HG03108 (cell line): Measurements from ENCODE around the gene SCG5.

ENCODE experiments used
- ATAC-seq: cut with Tn5 transposase; IDR thresholded peaks from one replicate; pipeline ENCODE4 v1.9.1; 2021; ENCODE audit warnings: moderate library complexity; ENCODE audit not compliant: unreplicated experiment

SCG5 gene

GRCh38 chr15:32690941-32691688 lies 49.6 kb downstream of the SCG5 start:
- ATAC-seq: no peak

DNA sequence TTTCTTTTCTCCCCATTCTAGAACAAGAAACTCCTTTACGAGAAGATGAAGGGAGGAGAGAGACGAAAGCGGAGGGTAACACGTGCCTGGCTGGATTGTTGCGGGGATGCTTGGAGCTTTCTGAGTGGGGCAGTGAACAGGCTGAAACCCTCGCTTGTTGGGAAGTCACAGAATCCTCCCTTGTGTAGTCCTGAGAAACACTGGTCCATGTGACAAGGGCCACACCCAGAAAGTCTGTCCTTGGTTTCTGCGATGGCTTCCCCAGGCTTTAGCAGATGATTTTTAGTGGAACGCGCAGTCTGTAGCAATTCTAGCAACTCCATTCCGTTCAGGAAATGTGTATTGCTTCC lies 50.2 kb downstream of the SCG5 start:
- ATAC-seq: no peak

DNA sequence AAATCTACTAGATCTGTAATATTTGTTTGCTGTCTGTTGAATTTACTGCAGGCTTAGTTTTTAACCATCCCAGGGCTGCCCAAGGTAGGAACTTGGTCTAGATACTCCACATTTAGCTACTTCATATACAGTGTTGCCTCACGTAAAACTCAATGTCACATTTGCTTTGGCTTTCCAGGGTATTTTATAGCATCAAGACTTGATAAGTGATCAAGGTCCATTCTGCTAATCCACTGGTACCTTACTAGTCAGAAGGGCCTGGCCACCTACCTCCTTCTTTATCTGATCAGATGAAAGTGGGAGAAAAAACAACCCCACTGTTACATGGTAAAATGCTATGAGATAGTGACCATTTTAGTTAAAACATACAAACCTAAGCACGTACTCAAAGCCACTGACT lies 50.8 kb downstream of the SCG5 start:
- no peak for ATAC-seq

- ATAC-seq: no peak
These were observed 52.9 kb downstream of the SCG5 start for GRCh38 chr15:32694222-32694983.

GRCh38 chr15:32698773-32699390 lies 57.4 kb downstream of the SCG5 start:
- ATAC-seq: no peak

DNA sequence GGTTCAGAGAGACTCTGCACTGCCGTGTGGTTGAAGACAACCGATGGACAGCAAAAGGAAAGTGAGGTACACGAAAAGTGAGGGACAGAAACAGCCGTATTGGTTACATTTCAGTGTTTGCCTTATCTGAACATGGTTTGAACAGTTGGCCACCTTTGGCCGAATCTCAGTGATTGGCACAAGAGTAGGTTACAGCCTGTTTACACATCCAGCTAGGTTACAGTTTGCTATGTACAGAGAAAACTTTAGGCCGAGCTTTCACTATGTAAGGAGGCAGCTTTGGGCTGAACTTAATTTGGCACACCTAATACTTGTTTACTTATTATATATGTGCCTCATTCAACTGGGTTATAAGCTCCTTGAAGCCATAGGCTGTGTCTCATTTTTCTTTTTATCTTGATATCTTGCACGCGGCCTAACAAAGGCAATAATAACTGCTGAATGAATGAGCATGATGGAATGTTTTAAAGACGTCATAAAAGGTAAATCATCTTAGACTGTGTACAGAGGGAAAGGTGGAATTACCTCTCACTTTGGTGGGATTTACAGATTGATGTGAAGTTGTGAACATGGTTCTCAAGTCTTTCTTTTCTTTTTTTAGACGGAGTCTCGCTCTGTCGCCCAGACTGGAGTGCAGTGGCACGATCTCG lies 59.1 kb downstream of the SCG5 start:
- no peak for ATAC-seq

DNA sequence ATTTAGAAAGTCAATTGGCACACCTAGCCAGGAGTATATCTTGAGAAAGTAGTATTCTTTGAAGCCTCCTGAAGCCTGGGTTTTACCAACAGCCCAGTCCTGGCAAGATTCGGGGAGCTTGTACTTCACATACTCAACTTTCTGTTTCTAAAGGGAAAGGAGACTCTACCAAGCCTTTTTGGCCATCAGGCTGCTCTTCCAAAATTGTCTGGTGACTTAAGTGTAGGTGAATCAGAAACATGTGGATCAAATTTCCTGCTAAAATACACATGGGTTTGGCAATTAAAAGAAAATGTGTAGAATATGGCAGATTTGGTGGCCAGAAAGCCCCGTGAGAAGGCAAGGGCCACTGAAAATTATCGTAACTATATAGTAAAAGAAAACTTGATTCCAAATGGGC lies 60.4 kb downstream of the SCG5 start:
- no peak for ATAC-seq

GRCh38 chr15:32704395-32704981 lies 63.0 kb downstream of the SCG5 start:
- no peak for ATAC-seq

GRCh38 chr15:32705446-32705845 lies 63.9 kb downstream of the SCG5 start:
- ATAC-seq: no peak

DNA sequence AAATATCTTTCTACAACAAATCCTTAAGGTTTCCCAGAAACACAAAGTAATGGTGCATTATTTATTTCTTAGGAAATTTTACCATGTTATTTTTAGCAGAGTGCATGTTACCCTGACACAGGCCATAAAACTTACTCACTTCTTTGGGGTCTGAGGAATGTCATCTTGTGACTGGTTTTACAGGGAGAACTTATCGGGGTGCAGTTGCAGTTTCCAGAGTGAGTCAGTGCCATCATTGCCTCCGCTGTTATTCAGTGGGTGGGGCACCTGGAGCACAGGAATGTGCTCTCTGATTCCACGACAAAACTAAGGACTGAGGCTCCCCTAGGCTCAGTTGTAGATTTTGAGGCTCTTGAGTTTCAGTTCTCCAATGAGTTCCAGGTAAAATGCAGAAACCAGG lies 65.2 kb downstream of the SCG5 start:
- no peak for ATAC-seq

DNA sequence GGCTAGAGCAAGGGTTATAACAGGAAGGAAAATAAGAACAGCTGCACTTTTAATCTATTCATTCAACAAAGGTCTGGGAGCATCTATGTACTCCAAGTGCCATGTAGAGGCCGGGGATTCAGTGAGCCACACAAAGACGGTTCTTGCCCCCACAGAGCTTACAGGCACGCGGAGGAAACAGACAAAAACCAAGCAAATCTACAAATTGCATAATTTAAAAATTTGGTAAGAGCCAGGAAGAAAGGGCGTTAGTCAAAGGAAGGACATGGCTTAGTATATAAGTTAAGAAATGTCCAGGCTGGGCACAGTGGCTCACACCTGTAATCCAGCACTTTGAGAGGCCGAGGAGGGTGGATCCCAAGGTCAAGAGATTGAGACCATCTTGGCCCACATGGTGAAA lies 65.9 kb downstream of the SCG5 start:
- no peak for ATAC-seq

GRCh38 chr15:32709295-32710033 lies 68.0 kb downstream of the SCG5 start:
- no peak for ATAC-seq

DNA sequence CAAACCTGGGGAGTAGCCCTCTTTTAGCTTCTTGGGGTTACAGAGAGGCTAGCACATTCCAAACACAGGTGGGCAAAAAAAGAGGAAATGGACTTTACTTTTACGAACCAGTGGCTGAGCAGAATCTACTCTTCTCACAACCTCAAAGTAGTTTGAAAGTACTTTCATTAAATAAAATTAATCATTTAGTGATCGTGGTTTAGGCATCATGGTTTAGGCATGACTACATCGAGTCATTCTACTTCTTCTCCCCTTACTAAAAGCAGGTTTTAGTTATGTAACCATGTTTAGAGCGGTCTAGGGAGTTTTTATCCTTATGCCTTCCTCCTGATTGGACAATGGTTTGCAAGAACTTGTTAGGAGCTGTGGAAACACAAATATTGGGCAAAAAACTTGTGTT lies 73.8 kb downstream of the SCG5 start:
- no peak for ATAC-seq

DNA sequence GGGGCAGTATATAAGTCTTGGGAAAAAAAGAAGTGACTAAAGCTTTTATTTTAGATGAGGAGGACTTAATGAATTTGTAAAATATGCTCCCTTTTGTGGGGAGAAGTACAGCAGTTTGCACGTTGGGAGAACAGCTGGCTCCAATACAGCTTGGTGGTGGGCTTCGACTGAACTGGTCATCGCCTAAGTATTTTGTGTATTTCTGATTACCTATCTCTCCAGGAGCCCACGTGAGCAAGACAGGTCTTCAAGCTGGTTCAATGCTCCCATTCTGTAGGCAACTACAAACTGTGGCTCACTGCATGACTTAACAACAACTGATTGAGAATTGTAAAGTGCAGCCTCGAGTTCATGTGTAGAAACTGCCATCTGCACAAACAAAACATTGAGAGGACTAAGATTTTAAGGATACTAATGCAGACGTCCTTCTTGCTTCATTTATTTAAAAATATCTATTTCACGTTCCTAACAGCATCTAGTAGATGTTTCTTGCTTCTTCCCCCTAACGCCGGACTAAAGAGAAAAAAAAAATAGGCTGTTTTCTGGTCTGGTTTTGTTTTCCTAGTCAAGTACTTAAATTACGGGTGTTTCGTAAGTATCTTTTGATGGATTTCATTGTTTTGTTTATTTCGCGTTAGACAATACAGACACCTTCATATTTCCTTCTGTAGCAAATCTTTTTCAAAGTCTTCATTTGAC lies 74.9 kb downstream of the SCG5 start:
- no peak for ATAC-seq

DNA sequence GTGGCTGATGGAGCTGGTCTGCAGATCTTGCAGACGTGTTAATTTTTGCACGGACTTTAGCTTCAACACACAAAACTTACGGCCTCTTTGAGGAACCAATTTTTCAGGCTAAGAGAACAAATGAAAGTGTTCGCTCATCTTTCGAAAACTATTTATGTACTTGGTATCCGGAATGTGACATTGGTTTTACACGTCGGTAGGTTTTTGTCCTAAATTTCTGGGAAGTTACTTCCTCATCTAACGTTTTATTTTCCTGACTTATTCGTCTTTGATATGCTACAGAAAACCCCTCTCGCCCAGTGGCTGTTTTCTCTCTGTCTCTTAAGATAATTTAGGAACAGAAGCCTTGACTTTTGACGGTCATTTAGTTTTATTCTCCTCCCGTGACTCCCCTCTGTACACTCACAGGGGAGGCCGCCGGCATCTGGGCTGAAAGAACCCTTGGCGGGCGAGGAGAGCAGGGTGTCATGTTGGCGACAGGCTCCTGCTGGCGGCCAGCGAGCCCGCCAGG lies 75.5 kb downstream of the SCG5 start:
- no peak for ATAC-seq

DNA sequence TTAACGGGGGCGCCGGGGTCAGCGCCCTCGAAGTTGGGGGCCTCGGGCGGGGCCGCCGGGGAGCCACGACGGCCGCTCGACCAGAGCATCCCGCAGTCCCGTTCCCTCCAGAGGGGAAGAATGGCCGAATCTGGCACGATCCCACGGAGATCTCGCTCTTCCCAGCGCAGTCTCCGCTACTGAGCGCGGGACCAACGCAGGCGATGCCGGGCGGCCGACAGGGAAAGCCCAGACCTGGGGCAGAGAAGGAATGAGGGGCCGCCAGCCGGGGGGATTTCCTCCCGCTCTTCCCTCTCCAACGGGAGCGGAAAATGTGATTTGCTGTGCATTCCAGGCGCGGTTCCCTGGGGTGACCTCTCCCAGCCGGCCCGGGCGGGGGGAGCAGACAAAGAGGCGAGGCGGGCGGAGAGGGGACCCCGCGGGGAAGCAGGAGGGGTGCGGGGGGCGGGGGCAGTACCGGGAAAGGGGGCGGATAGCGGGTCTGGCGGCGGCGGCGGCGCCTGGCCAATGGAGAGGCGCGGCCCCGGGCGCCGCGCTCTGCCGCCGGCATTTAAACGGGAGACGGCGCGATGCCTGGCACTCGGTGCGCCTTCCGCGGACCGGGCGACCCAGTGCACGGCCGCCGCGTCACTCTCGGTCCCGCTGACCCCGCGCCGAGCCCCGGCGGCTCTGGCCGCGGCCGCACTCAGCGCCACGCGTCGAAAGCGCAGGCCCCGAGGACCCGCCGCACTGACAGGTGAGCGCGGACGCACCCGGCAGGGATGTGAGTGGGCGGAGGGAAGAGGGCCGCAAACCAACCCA lies 76.1 kb downstream of the SCG5 start, which contains the start of gene GREM1:
Gene GREM1, plus strand, starts transcription at position 579 of the 801 bp plus-strand sequence. CDS start 12,687 bp downstream, outside the sequence.
- no peak for ATAC-seq

DNA sequence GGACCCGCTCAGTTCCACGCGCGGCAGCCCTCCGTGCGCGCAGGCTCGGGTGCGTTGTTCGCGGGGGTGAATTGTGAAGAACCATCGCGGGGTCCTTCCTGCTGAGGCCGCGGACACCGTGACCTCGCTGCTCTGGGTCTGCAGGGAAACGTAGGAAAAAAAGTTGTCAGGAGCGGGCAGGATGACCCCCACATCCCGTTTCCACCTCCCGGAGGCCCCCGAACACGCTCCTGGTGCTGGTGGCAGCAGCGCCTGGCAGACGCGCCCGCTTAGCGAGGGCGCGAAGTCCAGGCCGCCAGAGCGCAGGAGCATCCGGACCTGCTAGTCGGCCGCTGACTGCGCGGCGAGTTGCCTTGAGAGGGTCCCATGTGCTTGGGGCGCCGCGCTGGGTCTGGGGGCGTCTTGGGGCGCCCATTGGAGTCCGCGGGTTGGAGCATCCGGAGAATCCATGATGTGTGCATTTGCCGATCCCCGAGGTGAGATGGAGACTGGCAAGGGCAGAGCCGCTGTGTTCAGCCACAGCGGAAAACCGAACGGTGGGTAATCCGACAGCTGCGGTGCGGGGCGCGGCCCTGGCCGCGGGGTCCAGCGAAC lies 76.8 kb downstream of the SCG5 start:
- ATAC-seq: no peak
